Central memory CD8-positive, alpha-beta T cell (primary cell): ENCODE measurements around the gene LOXL3.
"Not testable (repeated sequence)": the region's sequence is repeated elsewhere in the genome, so short reads cannot be mapped to it uniquely, and the experiment has no call there.

ENCODE experiments used
- ATAC-seq: fragments of 150-1000 bp; cut with Tn5 transposase; replicated peaks from 2 replicates; pipeline ENCODE4 v1.10.0; 2022; ENCODE audit warnings: mild to moderate bottlenecking, moderate FRiP score, moderate number of reproducible peaks; ENCODE audit not compliant: poor library complexity, severe bottlenecking; ENCODE audit errors: extremely low read depth
- DNase-seq, 2 donors: peaks; one replicate each; pipeline ENCODE4 v3.0.0; 2021; ENCODE audit warnings: low spot score in 2 of 2
- H3K27ac Mint-ChIP-seq: one replicate; pipeline ENCODE4 v1.8.0; 2022; ENCODE audit warnings: low read depth, mild to moderate bottlenecking, moderate library complexity, mixed read lengths
- H3K27me3 Mint-ChIP-seq: one replicate; pipeline ENCODE4 v1.8.0; 2022; ENCODE audit warnings: mixed read lengths
- H3K36me3 Mint-ChIP-seq: one replicate; pipeline ENCODE4 v1.8.0; 2022; ENCODE audit warnings: mild to moderate bottlenecking, moderate library complexity, mixed read lengths; ENCODE audit not compliant: insufficient read depth
- H3K4me1 Mint-ChIP-seq: one replicate; pipeline ENCODE4 v1.8.0; 2022; ENCODE audit warnings: mixed read lengths
- H3K4me3 Mint-ChIP-seq: one replicate; pipeline ENCODE4 v1.8.0; 2022; ENCODE audit warnings: mild to moderate bottlenecking, moderate library complexity, mixed read lengths
- H3K9me3 Mint-ChIP-seq: one replicate; pipeline ENCODE4 v1.8.0; 2022; ENCODE audit warnings: mixed read lengths

LOXL3 gene

DNA sequence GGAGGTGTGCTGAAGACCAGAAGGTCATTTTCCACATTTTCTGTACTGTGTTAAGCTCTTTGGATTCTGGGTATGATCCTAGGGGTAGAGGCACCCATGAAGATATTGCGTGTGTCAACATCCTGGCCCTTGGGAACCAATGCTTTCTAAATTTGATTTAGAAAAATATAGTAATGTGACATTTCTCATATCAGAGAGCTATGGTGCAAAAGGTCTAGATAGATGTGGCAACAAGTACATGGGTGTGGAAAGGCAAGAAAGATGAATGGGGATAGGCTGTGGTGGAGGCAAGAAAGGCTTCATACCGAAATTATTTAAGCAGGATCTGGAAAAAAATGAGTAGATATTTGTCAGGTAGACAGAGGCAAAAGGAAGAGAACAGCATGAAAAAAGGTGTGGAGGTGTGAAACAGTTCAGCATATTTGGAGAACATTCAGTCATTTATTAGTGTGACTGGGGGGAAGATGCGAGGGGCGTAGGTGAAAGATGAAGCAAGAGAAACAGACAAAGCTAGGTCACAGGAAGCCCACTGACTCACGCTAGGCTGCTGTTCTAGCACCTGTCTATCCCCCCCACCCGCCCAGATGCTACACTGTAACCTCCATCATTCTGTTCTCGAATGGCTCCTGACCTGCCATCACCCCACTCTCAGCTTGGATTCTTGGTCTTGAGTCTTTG is 12.5 kb upstream of the LOXL3 start:
- Mint-ChIP-seq H3K27me3 (peaks cover 55% of the 10 kb centered on the region), H3K4me3 (no peak overlapping the region), H3K27ac (no peak overlapping the region), H3K4me1 (no peaks in the 10 kb centered on the region), H3K9me3 (no peaks in the 10 kb centered on the region), H3K36me3 (no peaks in the 10 kb centered on the region)
- no peak for ATAC-seq
- DNase-seq = no peak

DNA sequence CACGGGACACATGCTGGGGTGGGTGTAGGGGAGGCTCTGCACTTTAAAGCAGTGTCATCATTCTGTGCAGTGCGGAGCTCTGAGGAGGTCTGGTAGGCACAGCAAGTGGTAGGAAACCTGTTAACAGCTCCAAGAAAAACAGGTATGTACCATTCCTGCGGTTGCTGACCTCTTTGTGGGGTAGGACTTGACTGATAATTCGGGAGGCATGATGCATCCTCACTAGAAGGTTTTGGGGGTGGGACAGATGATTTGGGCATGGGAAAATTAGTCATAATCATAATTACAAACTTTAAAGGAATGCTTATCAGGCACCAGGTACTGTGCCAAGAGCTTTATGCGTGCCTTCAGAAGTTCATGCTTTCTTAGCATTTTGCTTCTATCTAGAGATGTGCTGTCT is 10.5 kb upstream of the LOXL3 start:
- ATAC-seq (no peak), DNase-seq (no peak)
- Mint-ChIP-seq H3K4me3 (no peak overlapping the region), H3K9me3 (no peaks in the 10 kb centered on the region), H3K27me3 (peaks cover 64% of the 10 kb centered on the region), H3K27ac (no peak overlapping the region), H3K4me1 (no peaks in the 10 kb centered on the region), H3K36me3 (no peaks in the 10 kb centered on the region)

DNA sequence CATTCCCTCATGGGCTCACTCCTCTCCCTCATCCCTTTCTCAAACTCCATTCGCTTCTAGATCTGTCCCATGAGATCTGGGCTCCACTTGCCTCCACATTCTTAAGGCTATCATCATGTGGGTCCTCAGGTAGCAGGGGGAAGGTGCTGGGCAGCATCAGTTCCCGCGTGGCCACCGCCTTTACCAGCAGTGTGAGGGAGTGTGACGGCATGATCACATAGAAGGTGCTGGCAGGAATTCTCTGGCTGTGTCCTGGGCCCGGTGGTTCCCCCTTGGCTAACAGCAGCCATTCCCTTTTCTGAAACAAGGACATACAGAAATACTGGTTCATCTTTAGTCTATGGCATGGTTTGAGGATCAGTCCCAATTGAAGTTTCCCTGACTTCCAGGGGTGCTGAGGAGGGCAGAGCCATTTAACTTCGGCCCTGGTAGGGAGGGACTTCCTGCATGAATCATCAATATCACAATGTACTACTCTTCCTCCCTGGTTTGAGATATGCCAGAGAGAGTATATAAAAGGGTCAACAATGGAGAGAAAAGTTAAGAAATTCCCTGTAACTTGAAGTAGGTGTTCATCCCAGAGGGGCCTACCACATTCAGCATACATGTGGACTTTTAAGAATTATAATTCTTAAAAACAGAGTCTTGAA is 8.5 kb upstream of the LOXL3 start:
- Mint-ChIP-seq H3K27ac (no peak overlapping the region), H3K9me3 (no peaks in the 10 kb centered on the region), H3K4me3 (no peak overlapping the region), H3K36me3 (no peaks in the 10 kb centered on the region), H3K4me1 (no peaks in the 10 kb centered on the region), H3K27me3 (peaks cover 54% of the 10 kb centered on the region)
- no peak for DNase-seq
- ATAC-seq = no peak

DNA sequence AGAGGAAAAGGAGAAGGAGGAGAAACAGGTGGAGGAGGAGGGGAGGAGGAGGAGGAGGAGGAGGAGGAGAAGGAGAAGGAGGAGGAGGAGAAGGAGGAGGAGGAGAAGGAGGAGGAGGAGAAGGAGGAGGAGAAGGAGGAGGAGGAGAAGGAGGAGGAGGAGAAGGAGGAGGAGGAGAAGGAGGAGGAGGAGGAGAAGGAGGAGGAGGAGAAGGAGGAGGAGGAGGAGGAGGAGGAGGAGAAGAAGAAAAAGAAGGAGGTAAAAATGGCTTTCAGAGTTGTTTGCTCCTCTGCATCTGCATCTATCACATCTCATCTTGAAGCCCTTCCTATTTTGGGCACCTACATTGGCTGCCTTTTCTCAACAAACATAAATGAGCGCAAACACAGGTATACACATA is 7.3 kb upstream of the LOXL3 start:
- not testable (repeated sequence) for DNase-seq, H3K4me3 Mint-ChIP-seq, H3K9me3 Mint-ChIP-seq, H3K27ac Mint-ChIP-seq, H3K36me3 Mint-ChIP-seq, H3K4me1 Mint-ChIP-seq, ATAC-seq
- peaks cover 48% of the 10 kb centered on the region for H3K27me3 Mint-ChIP-seq

DNA sequence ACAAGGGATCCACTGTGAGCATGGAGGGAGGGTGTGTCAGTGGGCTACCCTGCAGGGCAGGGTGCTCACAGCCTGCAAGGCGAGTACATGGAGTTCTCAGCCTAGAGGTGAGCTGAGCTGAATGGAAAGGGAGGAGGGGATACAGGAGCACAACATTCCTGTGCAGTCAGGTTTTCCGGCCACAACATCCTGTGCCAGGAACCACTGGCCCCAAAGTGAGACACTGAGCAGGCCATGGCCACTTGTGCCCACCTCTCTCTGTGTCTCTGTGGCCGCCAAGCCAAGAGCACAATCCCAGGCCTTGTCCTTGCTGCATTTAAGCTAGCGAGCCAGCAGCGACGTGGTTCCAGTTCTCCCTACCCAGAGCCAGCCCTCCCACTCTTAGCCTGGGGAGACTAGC is 6.8 kb upstream of the LOXL3 start:
- ATAC-seq (no peak), DNase-seq (no peak)
- Mint-ChIP-seq H3K27me3 (peaks cover 43% of the 10 kb centered on the region), H3K36me3 (peaks cover 6% of the 10 kb centered on the region), H3K27ac (no peak overlapping the region), H3K4me1 (peaks cover 1% of the 10 kb centered on the region), H3K4me3 (no peak overlapping the region), H3K9me3 (no peaks in the 10 kb centered on the region)

DNA sequence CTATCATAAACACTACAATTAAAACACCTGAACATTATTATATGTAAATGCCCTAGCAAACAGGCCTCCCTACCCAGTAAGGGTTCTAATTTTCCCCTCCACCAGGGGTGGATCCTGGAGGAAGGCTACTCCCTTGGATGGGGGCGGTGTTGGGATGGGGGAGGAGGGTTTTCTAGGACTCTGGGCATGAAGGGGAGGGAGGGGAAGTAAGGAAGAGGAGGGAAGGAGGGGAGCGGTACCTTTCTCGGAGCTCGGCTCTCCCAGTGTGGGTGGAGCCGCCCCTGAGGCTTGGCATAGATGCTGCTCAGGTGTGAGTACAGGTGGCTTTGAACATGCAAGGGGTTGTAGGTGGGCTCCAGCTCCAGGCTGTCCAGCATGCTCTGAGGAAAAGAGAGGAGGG is 6.2 kb upstream of the LOXL3 start:
- Mint-ChIP-seq H3K4me3 (no peak overlapping the region), H3K36me3 (peaks cover 11% of the 10 kb centered on the region), H3K27me3 (peaks cover 40% of the 10 kb centered on the region), H3K27ac (no peak overlapping the region), H3K4me1 (peaks cover 7% of the 10 kb centered on the region), H3K9me3 (no peaks in the 10 kb centered on the region)
- DNase-seq (no peak), ATAC-seq (no peak)

DNA sequence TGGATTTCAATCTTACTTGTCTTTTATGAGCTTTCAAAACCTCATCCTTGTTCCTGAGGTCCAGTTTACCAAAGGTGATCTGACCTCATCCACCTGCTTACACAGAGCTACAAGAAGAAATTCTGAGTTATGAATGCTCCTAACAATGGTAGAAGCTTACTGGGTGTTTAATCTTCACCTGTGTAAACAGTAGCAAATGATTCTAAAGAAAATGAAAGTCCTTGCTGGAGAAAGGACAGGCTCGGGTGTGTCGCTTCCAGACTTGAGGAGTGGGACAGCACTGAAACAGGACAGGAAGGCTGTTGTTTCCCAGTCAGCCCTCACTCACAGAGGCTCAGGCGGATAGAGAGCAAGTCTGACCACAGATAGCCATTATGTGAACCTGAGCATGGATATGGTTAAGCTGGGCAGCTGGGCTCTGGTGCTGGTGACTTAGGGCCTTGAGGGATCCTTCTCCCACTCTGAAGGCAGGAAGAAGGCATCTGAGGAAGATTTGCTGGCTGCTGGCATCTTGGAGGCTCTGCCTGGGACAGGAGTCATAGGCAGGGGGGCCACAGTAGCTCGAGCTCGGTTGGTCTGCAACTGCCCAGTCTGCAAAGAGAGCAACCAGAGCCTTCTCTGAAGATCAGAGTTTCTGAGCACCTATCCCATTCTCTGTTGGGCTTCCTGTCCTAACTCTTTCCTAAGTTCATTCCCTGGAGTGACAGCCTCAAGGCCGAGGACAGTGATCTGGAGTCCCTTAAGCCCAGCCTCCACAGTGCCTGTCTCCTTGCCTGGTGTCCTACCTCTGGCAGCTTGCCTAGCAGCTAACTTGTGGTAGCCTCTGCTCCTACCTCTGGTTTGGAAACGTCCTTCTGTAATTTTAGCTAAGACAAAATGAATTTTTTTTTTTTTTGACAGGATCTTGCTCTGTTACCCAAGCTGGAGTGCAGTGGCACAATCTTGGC is 4.8 kb upstream of the LOXL3 start:
- Mint-ChIP-seq H3K9me3 (no peaks in the 10 kb centered on the region), H3K4me1 (peaks cover 10% of the 10 kb centered on the region), H3K27ac (no peak overlapping the region), H3K36me3 (peaks cover 22% of the 10 kb centered on the region), H3K4me3 (no peak overlapping the region), H3K27me3 (peaks cover 31% of the 10 kb centered on the region)
- DNase-seq = no peak
- no peak for ATAC-seq

DNA sequence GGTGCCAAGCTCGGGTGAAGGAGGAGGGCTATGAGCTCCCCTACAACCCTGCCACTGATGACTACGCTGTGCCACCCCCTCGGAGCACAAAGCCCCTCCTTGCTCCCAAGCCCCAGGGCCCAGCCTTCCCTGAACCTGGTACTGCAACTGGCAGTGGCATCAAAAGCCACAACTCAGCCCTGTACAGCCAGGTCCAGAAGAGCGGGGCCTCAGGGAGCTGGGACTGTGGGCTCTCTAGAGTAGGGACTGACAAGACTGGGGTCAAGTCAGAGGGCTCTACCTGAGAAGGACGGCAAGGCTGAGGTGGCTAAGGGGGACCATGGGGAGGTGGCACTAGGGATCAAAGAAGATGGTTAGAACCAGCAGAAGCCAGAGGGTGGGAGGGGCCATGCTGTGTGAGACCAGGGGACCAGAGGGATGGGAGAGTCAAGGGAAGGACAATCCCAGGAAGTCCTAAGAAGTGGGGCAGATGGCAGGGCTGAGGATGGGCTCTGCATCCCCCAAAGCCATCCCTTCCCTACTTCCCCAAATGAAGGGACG is 3.2 kb upstream of the LOXL3 start:
- peaks cover 12% of the 10 kb centered on the region for H3K4me1 Mint-ChIP-seq
- H3K36me3 Mint-ChIP-seq = peaks cover 27% of the 10 kb centered on the region
- H3K27me3 Mint-ChIP-seq = peaks cover 16% of the 10 kb centered on the region
- no peak for ATAC-seq
- no peak for DNase-seq
- peak overlapping the region; percentile 88 for H3K4me3 Mint-ChIP-seq
- H3K9me3 Mint-ChIP-seq = no peaks in the 10 kb centered on the region
- no peak overlapping the region for H3K27ac Mint-ChIP-seq

DNA sequence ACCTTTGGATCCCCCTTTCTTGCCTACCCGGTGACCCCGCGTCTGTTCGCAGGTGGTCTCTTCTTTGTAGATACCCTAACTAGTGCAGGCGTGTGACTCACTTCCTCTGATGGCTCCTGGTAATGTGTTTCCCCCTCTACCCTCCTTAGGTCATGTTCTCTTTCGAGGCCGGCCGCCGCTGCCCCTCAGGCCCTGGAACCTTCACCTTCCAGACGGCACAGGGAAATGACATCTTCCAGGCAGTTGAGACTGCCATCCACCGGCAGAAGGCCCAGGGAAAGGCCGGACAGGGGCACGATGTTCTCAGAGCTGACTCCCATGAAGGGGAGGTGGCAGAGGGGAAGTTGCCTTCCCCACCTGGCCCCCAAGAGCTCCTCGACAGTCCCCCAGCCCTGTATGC is 2.4 kb upstream of the LOXL3 start:
- Mint-ChIP-seq H3K4me1 (peaks cover 12% of the 10 kb centered on the region), H3K27ac (peak overlapping the region; percentile 49), H3K27me3 (peaks cover 17% of the 10 kb centered on the region), H3K4me3 (peak overlapping the region; percentile 88), H3K9me3 (no peaks in the 10 kb centered on the region), H3K36me3 (peaks cover 27% of the 10 kb centered on the region)
- ATAC-seq (no peak), DNase-seq (no peak)

DNA sequence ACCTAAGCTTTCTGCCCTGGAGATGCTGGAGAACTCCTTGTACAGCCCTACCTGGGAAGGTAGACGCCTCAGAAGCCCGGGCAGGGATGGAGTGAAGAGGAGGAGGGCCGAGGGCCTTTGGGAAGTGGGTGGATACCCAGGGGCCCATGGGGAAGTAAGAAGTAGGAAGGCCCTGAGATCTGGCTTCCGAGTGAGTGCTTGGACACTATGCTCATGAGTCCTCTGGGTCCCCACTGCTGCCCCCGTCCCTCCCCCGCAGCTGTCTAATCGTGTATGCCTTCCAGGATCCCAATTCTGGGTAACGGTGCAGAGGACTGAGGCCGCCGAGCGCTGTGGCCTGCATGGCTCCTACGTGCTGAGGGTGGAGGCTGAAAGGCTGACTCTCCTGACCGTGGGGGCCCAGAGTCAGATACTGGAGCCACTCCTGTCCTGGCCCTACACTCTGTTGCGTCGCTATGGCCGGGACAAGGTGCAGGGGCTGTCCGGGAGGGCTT is 1.9 kb upstream of the LOXL3 start:
- Mint-ChIP-seq H3K36me3 (peaks cover 27% of the 10 kb centered on the region), H3K4me3 (peak overlapping the region; percentile 88), H3K27me3 (peaks cover 21% of the 10 kb centered on the region), H3K9me3 (no peaks in the 10 kb centered on the region), H3K27ac (peak overlapping the region; percentile 88), H3K4me1 (peaks cover 12% of the 10 kb centered on the region)
- ATAC-seq = no peak
- no peak for DNase-seq

DNA sequence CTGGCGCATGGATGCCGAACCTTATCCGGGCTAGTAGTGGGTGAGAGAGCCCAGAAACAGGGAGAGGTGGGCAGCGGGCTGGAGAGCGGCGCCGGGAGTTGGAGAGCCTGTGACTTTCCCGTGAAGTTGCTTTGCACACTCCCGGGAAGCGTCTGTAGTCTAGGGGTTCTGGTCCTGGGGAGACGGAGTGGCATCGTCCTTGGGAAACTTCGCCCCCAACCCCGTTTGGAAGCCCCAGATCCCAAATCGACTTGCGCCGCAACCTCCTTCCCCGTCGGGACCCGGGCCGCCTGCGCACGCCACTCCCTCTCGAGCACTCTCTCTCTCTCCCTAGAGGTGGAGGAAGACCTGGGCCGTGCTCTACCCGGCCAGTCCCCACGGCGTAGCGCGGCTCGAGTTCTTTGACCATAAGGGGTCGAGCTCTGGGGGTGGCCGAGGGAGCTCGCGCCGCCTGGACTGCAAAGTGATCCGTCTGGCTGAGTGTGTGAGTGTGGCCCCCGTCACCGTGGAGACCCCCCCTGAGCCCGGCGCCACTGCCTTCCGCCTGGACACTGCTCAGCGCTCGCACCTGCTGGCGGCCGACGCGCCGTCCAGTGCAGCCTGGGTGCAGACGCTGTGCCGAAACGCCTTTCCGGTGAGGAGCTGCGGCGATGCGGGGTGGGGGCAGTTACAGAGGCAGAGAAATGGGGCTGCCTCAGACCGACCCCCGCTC is 1.2 kb upstream of the LOXL3 start:
- H3K27me3 Mint-ChIP-seq = peaks cover 21% of the 10 kb centered on the region
- peaks cover 12% of the 10 kb centered on the region for H3K4me1 Mint-ChIP-seq
- peaks cover 27% of the 10 kb centered on the region for H3K36me3 Mint-ChIP-seq
- peak overlapping the region; percentile 88 for H3K27ac Mint-ChIP-seq
- peak; percentile 47 for ATAC-seq
- H3K9me3 Mint-ChIP-seq = no peaks in the 10 kb centered on the region
- DNase-seq = peak in 1 of 2 donors; percentile 34
- H3K4me3 Mint-ChIP-seq = peak overlapping the region; percentile 88
